Motor neuron (in vitro differentiated cells): ENCODE results near the gene MFAP3L. TPM values are rescaled to one million over a fixed set of nuclear protein-coding genes. Genes with fewer than 3 reads are reported as not detected.
A peak's percentile ranks its signal among the peaks of the same experiment; 100 is the strongest.

ENCODE experiments used
- ATAC-seq, 8 experiments: fragments of 200-7000 bp; cut with Tn5 transposase; replicated peaks in 6 of 8; 2 replicates each; pipeline ENCODE4 v1.8.0; 2021; ENCODE audit warnings: mild to moderate bottlenecking in 8 of 8, moderate library complexity in 8 of 8
- H3K27ac ChIP-seq, 2 donors: fragments of 250-450 bp; sonication (Bioruptor Pico); 2 replicates each; pipeline ENCODE4 v1.9.0; 2021; ENCODE audit warnings: antibody characterized with exemption in 2 of 2, mild to moderate bottlenecking in 2 of 2, moderate library complexity in 1 of 2
- H3K4me1 ChIP-seq, 2 donors: fragments of 250-450 bp; sonication (Bioruptor Pico); replicated peaks in 1 of 2; 2 replicates each; pipeline ENCODE4 v1.6.1; 2021; ENCODE audit warnings: antibody characterized with exemption in 2 of 2, mild to moderate bottlenecking in 2 of 2, moderate library complexity in 1 of 2
- H3K4me3 ChIP-seq, 5 donors: fragments of 250-450 bp; sonication (Bioruptor Pico); 2 replicates each; pipeline ENCODE4 v1.9.0; 2021; ENCODE audit warnings: antibody characterized with exemption in 5 of 5, mild to moderate bottlenecking in 5 of 5, moderate library complexity in 4 of 5
- WGBS, 10 experiments: fragments of 450-650 bp; shearing (Covaris generic); methylation state at CpG; one replicate each; pipeline ENCODE4 v1.0.0; 2022; 5-methylcytosine and 5-hydroxymethylcytosine counted together
- in situ Hi-C, 9 experiments: fragments of 400-800 bp; cut with MboI; loops; one replicate each; pipeline ENCODE4 v1.15.0; 2021; ENCODE audit warnings: low sequenced_read_pairs in 9 of 9, low pct_unique_long_range_greater_than_20kb in 2 of 9; ENCODE audit not compliant: unreplicated experiment in 9 of 9
- total RNA-seq, 8 experiments: library from RNA; unstranded; fragments of 300-600 nt; gene quantifications; 2 replicates each; pipeline versions ENCODE4 v1.2.3 to v1.2.4, GENCODE V29; 2022

The MFAP3L gene
- total RNA-seq, 8 experiments from 2014 or later: 1.0 to 15.1 (median 4.4) TPM

DNA sequence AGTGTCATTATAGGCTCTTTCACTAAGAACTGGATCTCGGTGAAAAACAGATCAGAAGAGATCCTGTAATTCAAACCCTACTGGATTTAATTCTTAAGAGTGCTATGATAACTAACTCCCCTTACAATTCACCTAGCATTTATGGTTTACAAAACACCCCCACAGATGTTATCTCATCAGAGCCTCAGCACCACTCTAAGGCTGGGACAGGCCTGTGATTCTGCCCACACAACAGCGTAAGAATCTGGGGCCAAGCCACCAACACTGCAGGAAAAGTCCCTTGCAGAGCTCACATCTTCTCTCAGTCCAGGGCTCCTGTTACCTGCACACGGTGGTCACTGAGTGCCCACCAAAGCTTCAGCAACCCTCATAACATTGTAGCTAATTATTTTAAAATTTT lies 8.9 kb downstream of the MFAP3L start:
- peaks cover 2 to 10% of the 10 kb centered on the region in 2 donors for H3K4me1 ChIP-seq

DNA sequence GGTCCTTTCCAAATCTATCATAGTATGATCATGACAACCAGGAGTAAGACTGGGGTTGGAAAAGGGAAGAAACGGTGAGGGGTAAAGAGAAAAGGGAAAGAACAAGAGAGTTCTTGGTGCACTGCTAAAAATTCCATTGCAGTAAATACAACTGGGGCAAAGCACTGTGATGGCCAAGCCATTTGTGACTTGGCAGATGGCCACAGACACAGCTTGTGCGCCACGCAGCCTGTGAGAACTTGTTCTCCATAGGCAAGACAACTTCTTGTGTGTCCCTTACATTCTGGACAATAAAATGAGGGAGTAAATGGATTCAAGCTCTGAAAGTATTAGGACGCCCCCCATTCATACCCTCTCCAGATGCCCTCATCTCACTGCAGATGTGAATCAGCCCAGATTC lies 10.9 kb downstream of the MFAP3L start:
- Histone ChIP-seq H3K27ac (no peak overlapping the region), H3K4me3 (no peak overlapping the region), H3K4me1 (peaks cover 2 to 10% of the 10 kb centered on the region in 2 donors)
- 40 to 100% (median 96%) methylated on average over 1 to 4 of the region's 4 CpGs; no CpG with 5 or more reads in 2 of the 10 experiments for WGBS, 10 experiments
- in situ Hi-C loops: loop anchor here in 1 of 9 experiments (25.0 kb wide), 1 partner anchor 203 kb away; no protein-coding TSS in a partner anchor
- no peak for ATAC-seq

More for the DNA sequence above, 8.9 kb downstream of the MFAP3L start:
- in situ Hi-C loops: loop anchor here in 1 of 9 experiments (25.0 kb wide), 1 partner anchor 205 kb away; no protein-coding TSS in a partner anchor
- WGBS, 10 experiments: 62 to 92% (median 69%) methylated on average over 1 to 3 of the region's 3 CpGs; no CpG with 5 or more reads in 4 of the 10 experiments
- Histone ChIP-seq H3K4me3 (no peak overlapping the region), H3K27ac (no peak overlapping the region)
- no peak for ATAC-seq

DNA sequence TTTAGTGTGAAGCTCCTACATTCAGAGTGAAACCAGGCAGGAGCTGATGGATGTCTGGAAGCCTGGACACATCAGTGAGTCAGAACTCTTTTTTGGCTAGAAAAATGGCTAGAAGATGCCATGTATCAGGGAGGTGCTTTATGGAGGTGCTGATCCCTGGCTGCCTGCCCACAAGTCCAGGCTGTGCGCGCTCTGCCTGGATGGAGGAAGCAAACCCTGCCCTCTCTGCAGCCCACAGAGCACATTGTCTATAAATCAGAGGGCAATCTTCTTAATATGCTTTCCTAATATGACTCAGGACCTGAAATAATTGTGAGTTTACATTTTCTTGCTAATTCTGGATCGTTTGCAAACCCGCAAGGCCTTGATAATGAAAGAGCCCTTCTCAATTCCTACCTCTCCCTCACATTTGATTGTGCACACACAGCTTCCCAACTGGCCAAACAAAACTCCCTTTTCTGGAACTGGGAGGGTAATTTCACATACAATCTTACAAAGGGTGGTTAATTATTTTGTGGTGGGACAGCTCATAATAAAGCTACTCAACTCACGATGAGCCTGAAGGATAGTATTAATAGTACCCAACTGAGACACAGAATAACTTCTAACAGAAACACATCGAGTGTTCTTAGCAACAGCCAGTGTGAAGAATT lies 11.7 kb downstream of the MFAP3L start:
- Histone ChIP-seq H3K27ac (no peak overlapping the region), H3K4me3 (no peak overlapping the region), H3K4me1 (peaks cover 2 to 10% of the 10 kb centered on the region in 2 donors)
- in situ Hi-C loops: loop anchor here in 1 of 9 experiments (25.0 kb wide), 1 partner anchor 202 kb away; no protein-coding TSS in a partner anchor
- WGBS, 10 experiments: 18 to 79% (median 63%) methylated on average over 1 to 6 of the region's 6 CpGs; no CpG with 5 or more reads in 2 of the 10 experiments
- ATAC-seq: peak in 6 of 8 experiments; percentile 29 to 99 (median 76)

GRCh38 chr4:170012629-170012958 lies 13.6 kb downstream of the MFAP3L start:
- Histone ChIP-seq H3K4me1 (peaks cover 2 to 10% of the 10 kb centered on the region in 2 donors), H3K27ac (no peak overlapping the region), H3K4me3 (no peak overlapping the region)
- in situ Hi-C loops: loop anchor here in 1 of 9 experiments (25.0 kb wide), 1 partner anchor 200 kb away; no protein-coding TSS in a partner anchor
- no peak for ATAC-seq
- WGBS, 10 experiments: 50 to 100% (median 86%) methylated on average over 1 to 2 of the region's 2 CpGs; no CpG with 5 or more reads in 2 of the 10 experiments

DNA sequence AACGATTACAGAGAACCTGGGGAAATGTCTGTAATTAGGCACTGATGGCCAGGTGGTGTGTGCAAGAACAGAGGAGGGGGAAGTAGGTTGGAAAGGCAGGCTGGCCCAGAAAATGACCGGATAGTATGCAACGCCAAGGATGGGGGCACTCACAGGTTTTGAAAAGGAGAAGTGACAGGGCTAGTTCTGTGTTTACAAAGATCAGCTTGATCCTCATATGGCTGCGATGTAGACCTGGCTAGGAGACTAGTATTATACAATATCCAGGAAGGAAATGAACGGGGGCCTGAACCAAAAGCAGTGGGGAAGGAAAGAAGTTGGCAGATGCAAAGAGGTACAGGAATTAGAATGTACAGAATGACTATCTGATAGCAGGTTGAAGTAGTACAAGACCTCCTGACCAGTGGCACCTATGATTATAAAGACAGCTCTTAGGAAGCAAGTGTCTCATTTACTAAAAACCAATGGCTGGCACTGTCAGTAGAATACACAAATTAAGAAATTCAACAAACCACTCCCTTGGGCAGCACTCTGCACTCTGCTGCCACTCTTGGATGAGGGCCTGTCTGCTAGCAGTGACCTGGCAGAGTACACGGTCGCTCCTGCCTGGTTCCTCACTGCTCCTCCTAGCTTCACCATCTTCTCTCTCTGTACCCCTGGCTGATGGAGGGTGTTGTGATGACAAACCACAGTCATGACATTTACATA lies 14.1 kb downstream of the MFAP3L start:
- Histone ChIP-seq H3K4me1 (peaks cover 2 to 10% of the 10 kb centered on the region in 2 donors), H3K4me3 (no peak overlapping the region), H3K27ac (no peak overlapping the region)
- WGBS, 10 experiments: 34 to 93% (median 72%) methylated on average over 4 to 7 of the region's 7 CpGs
- in situ Hi-C loops: loop anchor here in 1 of 9 experiments (25.0 kb wide), 1 partner anchor 200 kb away; no protein-coding TSS in a partner anchor
- no peak for ATAC-seq

- no peak overlapping the region for H3K27ac ChIP-seq
Measured at GRCh38 chr4:170009291-170009690, 16.9 kb downstream of the MFAP3L start.

GRCh38 chr4:170008801-170009200 lies 17.4 kb downstream of the MFAP3L start:
- Histone ChIP-seq H3K4me3 (no peak overlapping the region), H3K4me1 (peaks cover 0 to 2% of the 10 kb centered on the region in 2 donors), H3K27ac (no peak overlapping the region)
- no peak for ATAC-seq
- WGBS, 10 experiments: 60 to 100% (median 94%) methylated on average over 1 to 10 of the region's 10 CpGs; no CpG with 5 or more reads in 1 of the 10 experiments
- in situ Hi-C loops: loop anchor here in 1 of 9 experiments (25.0 kb wide), 1 partner anchor 196 kb away; no protein-coding TSS in a partner anchor

More at GRCh38 chr4:170009291-170009690, 16.9 kb downstream of the MFAP3L start:
- in situ Hi-C loops: loop anchor here in 1 of 9 experiments (25.0 kb wide), 1 partner anchor 197 kb away; no protein-coding TSS in a partner anchor
- peaks cover 2 to 7% of the 10 kb centered on the region in 2 donors for H3K4me1 ChIP-seq
- 83 to 100% (median 97%) methylated on average over 1 to 4 of the region's 4 CpGs; no CpG with 5 or more reads in 5 of the 10 experiments for WGBS, 10 experiments
- H3K4me3 ChIP-seq: no peak overlapping the region
- no peak for ATAC-seq

DNA sequence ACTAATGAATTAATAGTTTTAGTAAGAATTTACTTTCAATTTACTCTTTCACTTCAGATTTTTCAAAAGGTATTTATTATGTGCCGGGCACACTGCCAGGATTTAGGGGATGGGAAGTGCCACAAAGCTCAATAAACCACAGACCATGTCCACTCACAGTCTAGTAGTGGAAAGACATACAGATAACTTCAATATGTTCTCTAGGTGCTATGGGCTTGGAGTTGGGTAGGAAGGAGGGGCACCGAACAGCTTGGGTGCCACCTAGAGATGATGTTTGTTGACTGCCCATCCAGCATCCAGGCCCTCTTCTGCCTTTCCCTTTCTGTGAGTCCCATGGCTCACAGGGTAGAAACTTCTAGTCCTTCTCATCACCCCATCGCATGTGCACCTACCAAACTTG lies 17.8 kb downstream of the MFAP3L start:
- in situ Hi-C loops: loop anchor here in 1 of 9 experiments (25.0 kb wide), 1 partner anchor 196 kb away; no protein-coding TSS in a partner anchor
- WGBS, 10 experiments: 58 to 100% (median 90%) methylated on average over 1 to 3 of the region's 3 CpGs; no CpG with 5 or more reads in 1 of the 10 experiments
- no peaks in the 10 kb centered on the region for H3K4me1 ChIP-seq
- H3K27ac ChIP-seq: no peak overlapping the region
- H3K4me3 ChIP-seq: no peak overlapping the region
- no peak for ATAC-seq

DNA sequence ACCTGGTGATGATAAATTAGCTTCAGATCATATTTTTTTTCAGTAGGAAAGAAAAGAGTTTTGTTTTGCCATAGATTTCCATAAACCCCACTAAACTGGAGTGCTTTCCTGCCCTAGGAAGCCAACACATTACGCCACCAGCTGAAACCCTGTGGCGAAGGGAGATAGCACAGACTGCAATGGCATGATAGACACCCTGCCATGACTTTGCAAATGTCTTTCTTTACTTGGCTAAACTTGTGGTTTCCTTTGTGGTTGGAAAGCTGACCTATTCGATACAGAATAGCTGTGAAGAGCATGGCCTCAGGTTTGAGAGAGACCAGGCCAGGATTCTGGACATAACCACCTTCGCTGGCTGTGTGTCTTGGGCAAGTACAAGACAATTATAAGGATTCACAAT lies 19.1 kb downstream of the MFAP3L start:
- Histone ChIP-seq H3K27ac (no peak overlapping the region), H3K4me1 (no peaks in the 10 kb centered on the region), H3K4me3 (no peak overlapping the region)
- WGBS, 10 experiments: 31 to 100% (median 92%) methylated on average over 1 to 4 of the region's 4 CpGs; no CpG with 5 or more reads in 2 of the 10 experiments
- in situ Hi-C loops: loop anchor here in 1 of 9 experiments (25.0 kb wide), 1 partner anchor 195 kb away; no protein-coding TSS in a partner anchor
- no peak for ATAC-seq

DNA sequence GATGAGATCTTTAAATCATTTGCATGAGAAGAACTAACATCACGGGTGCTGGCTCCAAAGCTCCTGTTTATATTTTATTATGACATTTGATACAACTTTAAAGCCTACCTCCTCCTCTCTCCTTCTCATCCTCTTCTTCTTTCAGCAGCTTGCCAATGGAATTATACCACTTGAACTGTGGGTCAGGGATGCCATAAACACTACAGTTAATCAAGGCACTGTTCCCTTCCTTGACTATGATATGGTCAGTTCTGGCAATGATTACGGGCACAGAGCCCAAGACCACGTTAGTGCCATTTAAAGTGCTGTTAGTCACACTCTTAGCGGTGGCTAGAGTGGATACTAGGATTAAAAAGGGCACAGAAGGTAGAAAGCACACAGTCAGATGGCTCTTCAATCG lies 20.7 kb downstream of the MFAP3L start:
- no peak for ATAC-seq

DNA sequence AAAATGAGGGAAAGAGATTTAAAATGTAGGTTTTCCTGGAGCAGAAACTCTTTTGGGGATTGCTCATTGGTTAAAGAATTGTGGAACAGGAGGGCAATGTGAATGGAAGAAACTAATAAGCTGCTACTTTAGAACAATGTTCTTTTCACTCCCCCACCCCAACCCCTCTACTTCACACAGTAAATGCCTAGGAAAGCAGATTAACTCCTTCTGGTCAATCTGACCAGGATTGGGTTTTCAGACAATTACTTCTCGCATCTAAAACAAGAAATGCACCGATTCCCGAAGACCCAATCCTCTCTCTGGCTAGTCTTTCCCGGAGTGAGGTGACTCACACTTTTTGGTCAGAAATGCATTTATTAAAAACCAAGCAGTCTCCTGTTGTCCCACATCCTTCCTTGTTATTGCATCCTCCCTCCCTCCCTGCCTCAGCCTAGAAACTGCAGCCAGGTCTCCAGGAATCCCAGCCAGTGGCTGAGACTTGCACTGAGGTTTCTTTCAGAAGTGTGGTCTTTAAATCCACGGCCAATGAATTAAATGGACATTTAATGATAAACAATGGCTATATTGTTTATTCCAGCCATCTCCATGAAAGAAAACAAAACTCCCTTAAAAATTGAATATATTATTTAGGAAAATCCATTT lies 21.4 kb downstream of the MFAP3L start:
- no peaks in the 10 kb centered on the region for H3K4me1 ChIP-seq
- WGBS, 10 experiments: 40 to 93% (median 84%) methylated on average over 1 to 5 of the region's 5 CpGs; no CpG with 5 or more reads in 2 of the 10 experiments
- no peak overlapping the region for H3K4me3 ChIP-seq
- no peak for ATAC-seq
- H3K27ac ChIP-seq: no peak overlapping the region
- in situ Hi-C loops: loop anchor here in 1 of 9 experiments (25.0 kb wide), 1 partner anchor 192 kb away; no protein-coding TSS in a partner anchor

More for the DNA sequence above, 20.7 kb downstream of the MFAP3L start:
- WGBS, 10 experiments: 33 to 100% (median 82%) methylated on average over 1 to 5 of the region's 5 CpGs; no CpG with 5 or more reads in 1 of the 10 experiments
- Histone ChIP-seq H3K4me1 (no peaks in the 10 kb centered on the region), H3K4me3 (no peak overlapping the region), H3K27ac (no peak overlapping the region)
- in situ Hi-C loops: loop anchor here in 1 of 9 experiments (25.0 kb wide), 1 partner anchor 193 kb away; no protein-coding TSS in a partner anchor
